Thoracic aorta (tissue), 2 donors: ENCODE data around the gene ARNT2. TPM values are rescaled to one million over a fixed set of nuclear protein-coding genes. Genes with fewer than 3 reads are reported as not detected.

Experiments
- ATAC-seq: fragments of 150-250 bp; one replicate; pipeline ENCODE4 v1.8.0; 2017; ENCODE audit warnings: low read depth; ENCODE audit not compliant: insufficient number of reproducible peaks, low FRiP score
- DNase-seq: peaks from one replicate; pipeline ENCODE4 v3.0.0-alpha.2; 2020; ENCODE audit warnings: low spot score
- H3K27ac ChIP-seq, 2 donors: fragments of 200-600 bp; sonication (generic); 1 replicate in 1 of 2; 2 replicates in 1 of 2; pipeline ENCODE4 v1.5.1; 2016; ENCODE audit warnings: mild to moderate bottlenecking in 2 of 2, moderate library complexity in 2 of 2
- H3K27me3 ChIP-seq: fragments of 200-600 bp; sonication (generic); replicated peaks from 2 replicates; pipeline ENCODE4 v1.6.0; 2016; ENCODE audit warnings: mild to moderate bottlenecking; ENCODE audit not compliant: insufficient read depth
- H3K36me3 ChIP-seq: fragments of 200-600 bp; sonication (generic); one replicate; pipeline ENCODE4 v1.5.1; 2016
- H3K4me1 ChIP-seq, 2 donors: fragments of 200-600 bp; sonication (generic); 1 replicate in 1 of 2; 2 replicates in 1 of 2; pipeline versions ENCODE4 v1.5.1 to v1.6.0; 2016; ENCODE audit warnings: low read depth in 2 of 2, mild to moderate bottlenecking in 1 of 2; ENCODE audit not compliant: control insufficient read depth in 1 of 2
- H3K4me3 ChIP-seq: fragments of 200-600 bp; sonication (generic); 2 replicates; pipeline ENCODE4 v1.5.1; 2016; ENCODE audit warnings: mild to moderate bottlenecking
- H3K9me3 ChIP-seq: fragments of 200-600 bp; sonication (generic); 2 replicates; pipeline ENCODE4 v1.5.1; 2016
- CTCF ChIP-seq: fragments of 200-600 bp; sonication (generic); IDR thresholded peaks from one replicate; pipeline ENCODE4 v1.5.1; 2019; ENCODE audit warnings: antibody characterized with exemption
- total RNA-seq, 2 donors: library from RNA; depleted of rRNA; stranded (reverse); fragments of >200 nt; gene quantifications; one replicate each; pipeline versions ENCODE4 v1.1.0 to v1.2.3, GENCODE V29; 2016

ARNT2 gene
- total RNA-seq, 2 donors from 2014 or later: 5.8 to 22.9 TPM

DNA sequence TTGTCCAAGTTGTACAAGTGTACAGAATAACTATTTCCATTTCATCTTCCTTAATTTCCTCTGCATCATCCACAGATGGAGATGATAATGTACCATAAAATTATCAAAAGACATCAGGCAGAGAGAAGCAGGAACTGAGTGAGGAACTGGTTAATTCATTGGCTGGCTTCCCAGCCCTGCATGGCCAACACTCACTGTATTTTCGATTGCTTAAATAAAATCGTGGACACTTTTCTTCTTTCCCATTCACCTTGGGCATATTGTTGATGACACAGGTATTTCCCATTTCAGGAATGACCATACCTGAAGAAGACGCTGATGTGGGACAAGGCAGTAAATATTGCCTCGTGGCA lies 146.7 kb downstream of the ARNT2 start:
- H3K4me1 ChIP-seq: peaks cover 13 to 16% of the 10 kb centered on the region in 2 donors
- no peaks in the 10 kb centered on the region for H3K9me3 ChIP-seq
- no peak for ATAC-seq
- DNase-seq: no peak
- TF ChIP-seq CTCF: no peak
- H3K36me3 ChIP-seq: no peaks in the 10 kb centered on the region
- H3K27me3 ChIP-seq: no peaks in the 10 kb centered on the region
- H3K27ac ChIP-seq: no peak overlapping the region
- H3K4me3 ChIP-seq: no peak overlapping the region

DNA sequence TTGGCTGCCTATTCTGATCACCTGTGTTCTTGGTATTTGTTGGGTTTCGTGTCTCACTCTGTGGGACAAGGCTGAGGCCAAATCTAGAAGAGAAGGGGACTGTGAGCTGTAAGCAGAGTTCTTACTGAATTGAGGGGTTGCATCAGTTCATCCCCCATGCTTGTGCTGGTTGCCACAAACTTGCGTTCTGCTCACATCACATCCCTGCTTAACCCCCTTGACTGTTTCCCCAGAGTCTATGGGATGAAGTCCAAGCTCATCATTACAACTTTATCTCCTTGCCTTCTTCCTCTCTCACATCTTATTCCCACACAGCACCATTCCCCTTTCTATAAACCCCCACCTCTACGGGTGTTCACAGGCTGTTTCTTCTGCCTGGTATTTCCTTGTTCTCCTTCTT lies 147.2 kb downstream of the ARNT2 start:
- H3K27me3 ChIP-seq: no peaks in the 10 kb centered on the region
- TF ChIP-seq CTCF: no peak
- no peak overlapping the region for H3K4me3 ChIP-seq
- peaks cover 13 to 16% of the 10 kb centered on the region in 2 donors for H3K4me1 ChIP-seq
- no peak overlapping the region for H3K27ac ChIP-seq
- H3K36me3 ChIP-seq: no peaks in the 10 kb centered on the region
- no peaks in the 10 kb centered on the region for H3K9me3 ChIP-seq
- ATAC-seq (peak; percentile 6), DNase-seq (no peak)

GRCh38 chr15:80554560-80554959 lies 150.4 kb downstream of the ARNT2 start:
- Histone ChIP-seq H3K9me3 (no peaks in the 10 kb centered on the region), H3K27ac (no peak overlapping the region), H3K4me3 (no peak overlapping the region), H3K4me1 (peaks cover 7 to 15% of the 10 kb centered on the region in 2 donors), H3K27me3 (no peaks in the 10 kb centered on the region), H3K36me3 (no peaks in the 10 kb centered on the region)
- no peak for ATAC-seq
- no peak for TF ChIP-seq CTCF
- no peak for DNase-seq

DNA sequence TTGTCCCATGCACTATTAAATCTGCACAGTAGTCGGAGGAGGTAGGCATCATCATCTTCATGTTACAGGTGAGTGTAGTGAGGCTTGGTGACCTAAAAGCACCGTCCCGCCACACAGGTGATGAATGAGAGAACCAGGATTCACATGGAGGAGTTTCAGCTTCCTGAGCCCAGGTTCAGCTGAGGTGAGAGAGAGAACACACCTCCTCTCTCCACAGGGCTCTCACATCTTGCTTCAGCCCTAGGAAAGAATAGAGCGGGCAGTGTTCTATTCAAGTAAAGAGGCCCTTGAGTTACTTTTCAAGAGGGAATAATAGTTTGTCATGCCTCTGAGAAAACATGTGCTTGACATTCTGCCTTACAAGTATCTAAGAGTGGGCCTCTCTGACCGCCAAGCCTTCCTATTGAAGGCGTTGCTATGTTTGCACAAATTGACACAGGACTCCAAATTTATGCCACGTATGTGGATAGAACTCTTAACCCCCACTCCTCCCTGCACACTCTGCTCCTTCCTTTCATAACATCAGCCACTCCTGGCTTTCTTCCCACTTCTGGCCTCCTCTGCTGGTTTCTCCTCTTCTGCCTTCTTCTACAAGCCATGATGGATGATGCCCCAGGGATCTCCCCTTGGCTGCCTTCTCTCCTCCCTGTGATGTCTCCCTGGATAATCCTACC lies 152.6 kb downstream of the ARNT2 start:
- no peak for ATAC-seq
- H3K4me3 ChIP-seq: no peak overlapping the region
- H3K36me3 ChIP-seq: no peaks in the 10 kb centered on the region
- no peaks in the 10 kb centered on the region for H3K27me3 ChIP-seq
- DNase-seq: no peak
- H3K4me1 ChIP-seq: no peaks in the 10 kb centered on the region
- no peak overlapping the region for H3K27ac ChIP-seq
- H3K9me3 ChIP-seq: no peaks in the 10 kb centered on the region
- no peak for TF ChIP-seq CTCF

- TF ChIP-seq CTCF: no peak
- no peak overlapping the region for H3K4me3 ChIP-seq
- no peak overlapping the region for H3K27ac ChIP-seq
- no peaks in the 10 kb centered on the region for H3K9me3 ChIP-seq
- no peaks in the 10 kb centered on the region for H3K27me3 ChIP-seq
- no peaks in the 10 kb centered on the region for H3K36me3 ChIP-seq
- H3K4me1 ChIP-seq: no peaks in the 10 kb centered on the region
- DNase-seq: no peak
- no peak for ATAC-seq
These were observed 153.5 kb downstream of the ARNT2 start for GRCh38 chr15:80557441-80558234.
